ENCODE data around the gene MINK1.

MINK1 gene

DNA sequence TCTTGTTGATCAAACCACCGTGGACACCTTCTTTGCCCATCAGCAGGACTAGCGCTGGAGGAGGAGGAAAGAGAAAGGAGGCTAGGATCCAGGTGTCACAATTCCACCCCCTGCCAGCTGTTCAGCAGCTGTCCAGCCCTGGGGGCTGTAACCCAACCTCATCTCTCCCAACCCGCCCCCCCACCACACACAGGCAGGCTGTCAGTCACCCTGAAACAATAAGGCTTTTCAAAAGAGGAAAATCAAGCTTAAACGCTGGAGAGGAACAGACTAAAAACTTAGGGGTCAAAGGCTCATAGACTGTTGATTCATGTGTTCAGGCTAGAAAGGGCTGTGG, 112.8 kb downstream of the MINK1 start:
- Mint-ChIP-seq H3K27me3 (ENCODE audit: low read depth) (no peaks in the 10 kb centered on the region), H3K36me3 (ENCODE audit: low read depth) (peaks cover 53% of the 10 kb centered on the region), H3K27ac (peak overlapping the region; percentile 87 to 99 (median 89)), H3K4me3 (peak overlapping the region; percentile 95 to 98 (median 96)), H3K4me1 (peaks cover 49% of the 10 kb centered on the region), H3K9me3 (no peaks in the 10 kb centered on the region)
- no peak for TF ChIP-seq CTCF (IDR thresholded peaks at IDR 0.05; ENCODE audit: unreplicated experiment in 3 of 3)

DNA sequence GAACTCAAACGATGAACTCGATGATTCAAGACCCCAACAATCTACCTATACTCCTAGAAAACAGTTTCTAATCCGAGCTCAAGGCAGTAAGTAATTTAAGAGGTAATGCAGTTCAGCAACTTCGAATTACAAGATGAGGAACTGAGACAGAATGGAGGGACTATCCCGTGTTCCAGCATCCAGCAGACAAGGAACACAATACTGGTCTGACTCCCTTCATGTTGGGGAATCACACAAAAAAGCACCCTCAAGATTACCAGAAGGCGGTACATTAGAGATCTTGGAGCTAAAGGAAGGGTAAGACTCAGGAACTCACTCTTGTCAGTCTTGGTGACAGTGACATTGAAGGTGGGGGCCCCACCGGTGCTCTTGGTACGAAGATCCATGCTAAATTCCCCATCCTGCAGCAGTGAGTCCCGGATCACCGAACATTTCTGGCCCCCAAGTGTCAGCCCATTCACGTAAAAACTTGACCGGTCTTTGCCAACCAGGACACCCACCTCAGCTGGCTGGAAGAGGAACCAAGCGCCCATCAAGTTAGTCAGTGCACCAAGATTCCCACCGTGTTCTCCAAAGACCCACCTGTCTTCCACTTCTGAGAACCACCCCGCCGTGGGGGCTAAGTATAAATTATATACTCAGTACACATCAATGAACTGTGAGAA, 113.3 kb downstream of the MINK1 start:
- H3K36me3 Mint-ChIP-seq (ENCODE audit: low read depth), result peaks cover 48% of the 10 kb centered on the region
- H3K4me3 Mint-ChIP-seq, result peak overlapping the region; percentile 95 to 98 (median 96)
- H3K27ac Mint-ChIP-seq, result peak overlapping the region; percentile 87 to 99 (median 89)
- H3K4me1 Mint-ChIP-seq, result peaks cover 49% of the 10 kb centered on the region
- H3K9me3 Mint-ChIP-seq, result no peaks in the 10 kb centered on the region
- H3K27me3 Mint-ChIP-seq (ENCODE audit: low read depth), result no peaks in the 10 kb centered on the region
- no peak for TF ChIP-seq CTCF (IDR thresholded peaks at IDR 0.05; ENCODE audit: unreplicated experiment in 3 of 3)

DNA sequence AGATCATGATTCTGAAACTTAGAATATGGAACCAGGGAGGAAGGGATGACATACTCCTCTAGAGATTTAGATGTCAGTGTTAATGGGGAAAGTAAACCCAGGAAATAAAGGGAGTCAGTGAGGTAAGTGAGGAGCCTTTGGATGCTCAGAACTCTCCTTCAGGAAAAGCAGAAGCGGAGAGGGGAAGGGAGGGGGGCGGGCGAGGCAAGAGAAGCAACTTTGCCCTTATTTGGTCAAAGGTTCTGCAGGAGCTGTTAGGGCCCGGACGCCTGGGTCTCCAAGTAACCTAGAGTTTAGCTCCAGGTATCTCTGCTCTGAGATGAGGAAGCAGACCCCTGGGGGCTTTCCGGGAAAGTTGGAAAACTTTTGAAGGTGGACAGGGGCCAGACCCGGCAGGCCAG, 113.9 kb downstream of the MINK1 start:
- H3K9me3 Mint-ChIP-seq, result no peaks in the 10 kb centered on the region
- peaks cover 47% of the 10 kb centered on the region for H3K4me1 Mint-ChIP-seq
- H3K27me3 Mint-ChIP-seq (ENCODE audit: low read depth), result no peaks in the 10 kb centered on the region
- peak overlapping the region; percentile 87 to 99 (median 89) for H3K27ac Mint-ChIP-seq
- peak overlapping the region; percentile 95 to 98 (median 96) for H3K4me3 Mint-ChIP-seq
- peaks cover 43% of the 10 kb centered on the region for H3K36me3 Mint-ChIP-seq (ENCODE audit: low read depth)
- TF ChIP-seq CTCF (IDR thresholded peaks at IDR 0.05; ENCODE audit: unreplicated experiment in 3 of 3), result no peak
